HG03469 (cell line): ENCODE results near the gene MYH11.

Experiments used
- ATAC-seq: cut with Tn5 transposase; IDR thresholded peaks from one replicate; pipeline ENCODE4 v1.9.1; 2021; ENCODE audit warnings: mild to moderate bottlenecking, moderate library complexity, moderate number of reproducible peaks; ENCODE audit not compliant: unreplicated experiment

The MYH11 gene

DNA sequence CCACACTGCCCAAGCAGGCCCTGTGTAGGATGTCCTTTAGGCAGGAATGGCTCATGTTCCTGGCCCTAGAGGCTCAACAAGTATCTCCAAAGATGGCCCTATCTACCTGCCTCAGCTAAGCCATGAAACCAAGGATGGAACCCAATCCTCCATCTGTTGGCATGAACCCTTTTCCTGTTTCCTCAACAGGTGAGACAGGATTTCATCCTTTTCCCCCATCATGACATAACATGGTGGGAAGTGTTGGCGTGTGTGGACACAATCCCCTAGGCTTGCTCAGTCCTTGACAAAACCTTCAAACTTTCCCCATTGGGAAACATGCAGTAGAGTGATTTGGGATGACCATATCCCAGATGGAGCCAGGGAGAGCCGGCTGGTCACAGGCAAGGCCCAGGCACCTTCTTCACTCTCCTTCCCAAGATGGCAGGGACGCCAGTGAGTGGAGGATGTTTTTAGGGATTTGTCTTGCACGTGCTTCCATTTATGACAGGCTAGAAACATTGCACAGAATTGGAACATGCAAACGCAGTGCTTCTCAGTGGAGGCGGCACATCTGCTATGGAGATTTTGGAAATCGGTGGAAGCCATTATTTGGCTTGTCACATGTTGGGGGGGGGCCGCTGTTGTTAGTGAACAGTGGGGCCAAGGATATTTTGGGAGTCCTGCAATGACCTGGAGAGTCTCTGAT, 77.0 kb downstream of the MYH11 start:
- ATAC-seq: no peak

DNA sequence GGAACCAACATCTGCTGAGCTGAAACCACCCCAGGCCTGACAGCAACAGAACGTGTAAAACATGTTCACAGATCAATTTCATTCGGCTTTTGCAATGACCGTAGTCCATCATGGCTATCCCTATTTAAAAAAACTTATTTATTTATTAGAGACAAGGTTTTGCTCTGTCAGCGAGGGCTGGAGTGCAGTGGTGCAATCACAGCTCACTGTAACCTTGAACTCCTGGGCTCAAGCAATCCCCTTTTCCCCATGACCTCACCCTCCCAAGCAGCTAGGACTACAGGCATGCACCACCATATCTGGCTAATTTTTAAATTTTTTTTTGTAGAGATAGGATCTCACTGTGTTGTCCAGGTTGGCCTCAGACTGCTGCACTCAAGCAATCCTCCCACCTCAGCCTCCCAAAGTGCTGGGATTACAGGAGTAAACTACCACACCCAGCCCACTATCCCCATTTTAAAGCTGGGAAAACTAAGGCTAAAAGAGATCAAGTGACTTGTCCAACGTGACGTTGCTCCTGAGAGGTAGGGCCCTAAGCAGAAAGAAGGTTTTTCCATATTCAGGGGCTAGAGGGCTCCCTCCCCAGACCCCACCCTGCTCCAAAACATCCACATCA, 77.7 kb downstream of the MYH11 start:
- ATAC-seq: no peak

DNA sequence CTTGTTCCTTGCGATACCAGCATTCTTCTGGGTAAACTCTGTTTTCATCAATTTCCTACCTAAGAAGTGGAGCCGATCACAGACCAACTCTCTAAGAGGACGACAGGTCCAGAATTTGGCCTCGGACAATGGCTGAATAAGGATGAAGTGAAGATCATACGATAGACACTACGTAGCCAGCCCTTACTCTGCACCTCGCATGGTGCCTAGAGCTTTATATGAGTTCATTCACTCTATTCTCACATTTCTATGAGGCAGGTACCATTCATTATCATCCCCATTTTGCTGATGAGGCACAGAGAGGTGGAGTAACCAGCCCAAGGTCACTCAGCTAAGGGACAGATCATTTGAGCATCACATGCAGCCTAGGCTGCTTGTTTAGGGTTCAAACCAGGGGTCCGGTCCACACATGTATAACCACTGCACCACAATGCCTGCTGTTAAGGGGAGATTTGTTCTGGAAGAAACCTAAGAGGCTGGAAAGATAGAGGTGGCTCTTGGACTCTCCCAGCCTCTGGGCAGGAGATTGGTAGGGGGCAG, 78.6 kb downstream of the MYH11 start:
- ATAC-seq: no peak

DNA sequence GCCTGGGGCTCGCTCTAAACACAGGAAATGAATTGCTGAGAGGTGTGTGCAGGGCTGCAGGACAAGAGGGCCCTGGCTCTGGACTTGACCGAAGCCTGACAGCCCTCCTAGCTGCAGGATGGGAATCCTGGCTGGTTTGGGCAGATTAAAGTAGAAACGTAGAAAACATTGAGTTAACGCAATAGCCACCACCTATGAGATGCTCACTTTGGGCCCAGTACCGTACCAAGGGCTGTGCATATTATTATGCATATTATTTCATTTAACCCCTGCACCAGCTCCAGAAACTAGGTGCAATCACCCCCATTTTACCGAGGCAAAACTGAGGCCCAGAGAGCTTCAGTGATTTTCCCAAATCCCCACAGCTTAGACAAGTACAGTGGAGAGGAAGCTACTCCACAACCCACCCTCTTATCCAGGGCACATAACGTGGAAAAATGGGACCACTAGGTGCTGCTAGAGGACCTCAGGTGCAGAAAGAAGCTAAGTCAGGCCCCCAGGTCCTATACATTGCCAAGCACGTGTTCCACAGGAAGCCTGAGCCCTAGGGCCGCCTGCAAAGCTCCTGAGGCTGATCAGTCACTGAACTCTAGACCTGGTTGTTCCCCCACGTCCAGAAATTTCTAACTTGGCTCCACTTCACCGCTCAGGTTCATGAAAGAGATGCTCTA, 79.2 kb downstream of the MYH11 start:
- ATAC-seq: no peak

DNA sequence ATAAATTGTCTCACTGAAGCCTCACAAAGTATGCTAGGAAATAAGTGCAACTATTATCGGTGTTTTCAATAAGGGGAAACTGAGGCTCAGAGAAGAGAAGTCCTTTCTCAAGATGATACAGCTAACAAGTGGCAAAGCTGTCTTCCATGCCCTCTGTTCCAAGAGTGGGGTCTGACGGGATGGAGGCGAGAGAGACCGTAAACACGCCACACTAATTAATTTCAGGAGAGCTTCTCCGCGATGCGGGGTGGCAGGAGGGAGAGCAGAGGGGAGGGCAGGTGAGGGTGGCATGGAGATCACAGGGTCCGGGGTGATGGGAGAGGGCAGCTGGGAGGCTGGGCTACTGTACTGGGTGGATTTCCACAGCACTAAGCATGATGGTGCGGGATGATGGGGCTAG, 80.3 kb downstream of the MYH11 start:
- no peak for ATAC-seq

DNA sequence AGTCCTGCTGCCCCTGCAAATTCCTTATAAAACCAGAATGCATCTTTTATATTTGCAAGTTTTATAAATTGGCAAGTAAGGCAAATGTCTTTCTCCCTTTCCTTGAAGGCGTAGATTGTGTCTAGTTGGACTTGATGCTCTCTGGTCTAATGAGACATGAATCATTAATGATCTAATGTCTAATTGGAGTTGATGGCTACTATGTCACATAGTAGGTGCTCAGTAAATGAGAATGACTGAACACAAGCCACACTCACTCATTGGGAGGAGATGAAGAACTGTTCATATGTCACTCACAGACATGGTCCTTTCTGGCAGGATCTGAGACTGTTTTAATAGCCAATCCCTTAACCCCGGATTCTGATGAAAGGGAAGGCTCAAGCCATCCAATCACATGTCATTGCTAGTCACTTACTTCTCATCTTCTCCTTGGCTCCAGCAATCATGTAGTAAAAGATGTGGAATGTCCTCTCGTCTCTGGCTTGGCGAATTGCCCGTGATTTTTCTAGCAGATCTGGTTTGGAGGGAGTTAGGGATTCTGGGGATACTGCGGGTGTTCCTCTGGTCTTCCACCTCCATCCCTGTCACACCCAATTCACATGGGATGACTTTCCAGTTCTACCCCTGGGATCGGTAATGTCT, 81.0 kb downstream of the MYH11 start:
- no peak for ATAC-seq

DNA sequence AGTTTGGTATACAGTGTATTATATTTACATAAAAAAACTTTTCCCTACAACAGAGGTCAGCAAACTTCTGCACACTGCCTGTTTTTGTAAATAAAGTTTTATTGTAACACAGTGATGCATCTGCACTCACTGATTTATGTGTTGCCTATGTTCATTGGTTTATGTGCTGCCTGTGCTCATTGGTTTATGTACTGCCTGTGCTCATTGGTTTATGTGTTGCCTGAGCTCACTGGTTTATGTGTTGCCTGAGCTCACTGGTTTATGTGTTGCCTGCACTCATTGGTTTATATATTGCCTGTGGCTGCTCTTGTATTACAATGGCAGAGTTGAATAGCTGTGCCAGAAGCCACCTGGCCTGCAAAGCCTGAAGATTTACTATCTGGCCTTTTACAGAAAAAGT, 81.6 kb downstream of the MYH11 start:
- no peak for ATAC-seq

DNA sequence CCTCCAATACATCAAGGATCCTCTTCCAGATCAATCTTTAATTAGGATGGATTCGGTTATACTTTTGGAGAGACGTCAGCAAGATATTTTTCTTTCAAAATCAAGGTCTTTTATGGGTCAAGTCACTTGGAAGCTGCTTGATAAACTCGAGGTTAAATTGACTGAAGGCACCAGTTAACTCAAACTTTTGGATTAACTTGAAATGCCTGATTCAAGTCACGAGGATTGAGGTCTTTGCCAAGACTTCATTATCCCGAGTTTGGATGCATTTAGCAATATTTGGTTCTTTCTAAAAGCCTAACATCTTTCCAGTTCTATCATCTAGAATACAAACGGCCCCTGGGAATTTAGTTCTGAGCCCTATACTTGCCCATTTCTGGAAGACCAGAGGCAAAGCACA, 82.9 kb downstream of the MYH11 start:
- ATAC-seq: no peak

DNA sequence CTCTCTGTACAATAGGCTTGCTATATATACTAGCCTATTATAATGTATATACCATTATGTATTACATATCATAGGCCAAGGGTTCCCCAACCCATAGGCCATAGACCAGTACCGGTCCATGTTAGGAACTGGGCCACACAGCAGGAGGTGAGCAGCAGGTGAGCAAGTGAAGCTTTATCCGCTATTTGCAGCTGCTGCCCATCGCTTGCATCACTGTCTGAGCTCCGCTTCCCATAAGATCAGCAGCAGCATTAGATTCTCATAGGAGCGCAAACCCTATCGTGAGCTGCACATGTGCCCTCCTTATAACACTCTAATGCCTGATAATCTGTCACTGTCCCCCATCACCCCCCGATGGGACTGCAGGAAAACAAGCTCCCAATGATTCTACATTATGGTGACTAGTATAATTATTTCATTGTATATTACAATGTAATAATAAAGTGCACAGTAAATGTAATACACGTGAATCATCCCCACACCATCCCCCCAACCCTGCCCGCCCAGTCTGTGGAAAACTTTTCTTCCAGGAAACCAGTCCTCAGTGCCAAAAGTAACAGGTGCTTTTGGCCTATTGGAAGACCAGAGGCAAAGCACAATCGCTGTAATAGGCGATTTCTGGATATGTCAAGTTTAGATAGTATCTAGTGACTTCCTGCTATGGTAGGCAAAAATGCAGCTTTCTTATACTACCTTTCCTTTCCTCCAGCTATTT, 84.1 kb downstream of the MYH11 start:
- no peak for ATAC-seq

DNA sequence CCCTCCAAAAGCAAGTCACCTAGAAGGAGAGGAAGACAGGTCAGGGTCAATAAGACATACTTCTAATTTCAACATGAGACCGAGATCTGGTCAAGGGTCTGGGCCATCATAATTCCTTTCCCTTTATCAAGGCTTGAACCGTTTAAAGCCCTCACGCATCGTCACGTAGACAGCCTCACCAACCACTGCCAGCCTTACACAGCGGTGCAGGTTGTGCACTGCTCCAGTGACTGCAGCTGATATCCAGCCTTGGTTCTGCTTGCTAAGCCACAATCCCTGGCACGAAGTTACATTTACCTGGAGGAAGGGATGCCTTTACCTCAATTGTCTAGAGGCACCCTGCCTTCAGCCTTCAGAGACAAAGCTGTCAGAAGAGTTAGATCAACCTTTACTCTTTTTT, 85.1 kb downstream of the MYH11 start:
- no peak for ATAC-seq

DNA sequence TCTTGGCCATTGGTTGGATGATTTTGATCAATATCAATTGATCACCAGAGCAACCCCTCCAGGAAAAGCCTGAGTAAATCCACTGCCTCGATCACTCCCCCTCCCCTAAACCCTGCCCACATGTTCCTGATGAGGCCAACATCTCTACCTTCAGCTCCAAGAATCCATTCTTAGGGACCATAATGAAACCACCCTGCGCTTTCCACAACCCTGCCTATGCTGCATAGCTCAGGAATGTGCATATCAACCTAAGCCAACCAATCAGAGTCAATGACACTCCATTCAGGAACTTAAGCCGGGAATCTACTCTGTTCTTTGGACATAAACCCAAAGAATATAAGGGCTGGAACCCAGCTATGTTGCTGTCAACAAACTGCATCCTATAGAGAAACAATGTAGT, 86.3 kb downstream of the MYH11 start:
- ATAC-seq: no peak

DNA sequence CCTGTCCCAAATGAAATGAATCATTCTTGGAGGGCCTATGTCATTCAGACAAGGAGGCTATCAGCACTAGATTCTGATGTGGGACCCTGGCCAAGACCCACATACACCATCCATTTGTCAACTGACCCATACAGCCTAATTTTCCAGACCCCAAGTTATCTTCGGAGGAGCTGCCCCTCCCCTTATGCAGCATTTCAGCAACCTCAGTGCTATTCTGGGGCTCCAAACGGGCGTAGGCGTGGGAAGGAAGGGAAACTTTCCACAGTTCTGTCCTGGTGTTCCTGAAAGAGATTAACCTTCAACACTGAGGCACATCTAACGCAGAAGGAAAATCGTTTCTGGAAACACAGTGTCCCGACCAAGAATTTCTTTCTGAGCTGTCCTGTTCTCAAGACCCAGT, 86.7 kb downstream of the MYH11 start:
- ATAC-seq: no peak

DNA sequence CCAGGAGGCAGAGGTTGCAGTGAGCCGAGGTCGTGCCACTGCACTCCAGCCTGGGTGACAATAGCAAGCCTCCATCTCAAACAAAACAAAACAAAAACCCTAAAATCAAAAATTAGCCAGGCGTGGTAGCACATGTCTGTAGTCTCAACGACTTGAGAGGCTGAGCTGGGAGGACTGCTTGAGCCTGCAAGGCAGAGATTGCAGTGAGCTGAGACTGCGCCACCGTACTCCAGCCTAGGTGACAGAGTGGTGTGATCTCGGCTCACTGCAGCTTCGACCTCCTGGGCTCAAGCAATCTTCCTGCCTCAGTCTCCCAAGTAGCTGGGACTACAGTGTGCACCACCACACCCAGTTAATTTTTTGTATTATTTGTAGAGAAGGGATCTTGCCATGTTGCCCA, 87.6 kb downstream of the MYH11 start:
- ATAC-seq: no peak

DNA sequence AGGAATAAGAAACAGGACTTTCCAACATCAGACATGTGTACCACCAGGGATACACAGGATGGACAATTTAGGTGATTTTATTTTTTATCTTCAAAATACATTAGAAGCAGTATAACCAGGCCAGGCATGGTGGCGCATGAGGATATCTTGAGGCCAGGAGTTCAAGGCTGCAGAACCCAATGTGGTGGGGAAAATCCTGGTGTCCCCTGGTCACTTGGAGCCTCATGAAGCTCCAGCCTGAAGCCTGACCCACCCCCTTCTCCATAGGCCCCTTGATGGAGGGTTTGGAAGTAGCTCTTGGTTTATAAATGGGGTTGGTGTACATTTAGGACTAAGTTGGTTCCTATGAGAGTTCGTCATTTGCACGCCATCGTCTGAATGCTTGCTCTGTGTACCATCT, 88.6 kb downstream of the MYH11 start:
- ATAC-seq: no peak

DNA sequence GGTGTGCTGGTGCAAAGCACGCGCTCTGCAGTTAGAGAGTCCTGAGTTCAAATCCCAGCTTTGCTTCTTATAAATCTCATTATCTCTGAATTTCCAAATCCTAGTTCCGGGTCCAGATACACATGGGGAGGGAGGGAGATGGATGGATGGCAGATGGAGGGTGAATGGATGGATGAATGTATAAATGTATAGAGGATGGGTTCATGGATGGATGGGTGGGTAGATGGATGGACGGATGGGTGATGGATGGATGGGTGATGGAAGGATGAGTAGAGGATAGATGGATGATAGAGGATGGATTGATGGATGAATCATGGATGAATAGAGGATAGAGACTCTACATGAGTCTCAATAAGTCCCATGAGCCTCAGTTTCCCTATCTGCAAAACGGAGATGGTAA, 89.9 kb downstream of the MYH11 start:
- ATAC-seq: no peak

DNA sequence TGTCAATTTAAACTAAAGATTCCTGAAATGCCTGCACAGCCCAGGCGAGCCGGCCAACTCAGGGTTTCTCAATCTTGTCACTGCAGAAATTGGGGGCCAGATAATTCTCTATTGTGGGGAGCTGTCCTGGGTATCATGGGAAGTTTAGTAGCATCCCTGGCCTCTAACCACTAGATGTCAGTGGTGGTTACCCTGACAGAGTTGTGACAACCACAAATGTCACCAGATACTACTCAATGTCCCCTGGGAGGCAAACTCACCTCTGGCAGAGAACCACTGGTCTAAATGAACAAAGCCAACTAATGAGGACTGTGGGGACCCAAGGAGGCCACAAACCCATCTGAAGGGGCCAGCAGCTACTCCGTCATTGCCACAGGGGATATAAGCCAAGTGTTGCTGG, 90.9 kb downstream of the MYH11 start:
- no peak for ATAC-seq

DNA sequence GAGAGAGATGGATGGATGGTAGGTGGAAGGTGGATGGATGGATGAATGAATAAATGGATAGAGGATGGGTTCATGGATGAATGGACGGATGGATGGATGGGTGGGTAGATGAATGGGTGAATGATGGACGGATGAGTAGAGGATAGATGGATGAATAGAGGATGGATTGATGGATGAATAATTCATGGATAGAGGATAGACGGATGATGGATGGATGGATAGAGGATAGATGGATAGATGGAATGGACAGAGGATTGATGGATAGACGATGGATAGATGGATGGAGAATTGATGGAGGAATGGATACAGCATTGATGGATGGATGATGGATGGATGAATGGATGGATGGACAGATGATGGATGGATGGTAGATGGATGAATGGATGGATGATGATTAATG, 91.7 kb downstream of the MYH11 start:
- ATAC-seq: no peak

DNA sequence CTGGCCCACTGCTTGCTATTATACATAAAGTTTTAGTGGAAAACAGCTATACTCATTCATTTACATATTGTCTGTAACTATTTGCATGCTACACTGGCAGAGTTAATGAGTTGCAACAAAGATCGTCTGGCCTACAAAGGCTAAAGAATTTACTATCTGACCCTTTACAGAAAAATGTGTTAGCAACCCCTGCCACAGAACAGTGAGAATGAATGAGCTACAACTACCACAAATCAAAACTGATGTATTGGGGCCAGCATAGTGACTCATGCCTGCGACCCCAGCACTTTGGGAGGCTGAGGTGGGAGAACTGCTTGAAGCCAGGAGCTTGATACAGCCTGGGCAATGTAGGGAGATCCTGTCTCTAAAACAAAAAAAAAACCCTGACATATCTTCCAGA, 92.7 kb downstream of the MYH11 start:
- ATAC-seq: no peak

DNA sequence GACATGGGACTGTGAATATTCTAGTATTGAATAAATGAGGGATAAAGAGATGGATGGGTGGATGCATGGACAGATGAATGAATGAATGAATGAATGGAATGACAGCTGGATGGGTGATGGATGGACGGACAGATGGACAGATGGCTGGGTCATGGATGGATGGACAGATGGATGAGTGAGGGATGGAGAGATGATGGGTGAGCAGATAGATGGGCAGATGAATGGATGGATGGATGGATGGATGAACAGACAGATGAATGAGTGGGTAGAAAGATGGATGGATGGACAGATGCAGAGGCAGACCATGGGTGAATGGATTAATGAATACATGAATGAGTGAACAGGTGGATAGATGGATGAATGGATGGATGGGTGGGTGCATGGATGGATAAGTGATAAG, 96.7 kb downstream of the MYH11 start:
- ATAC-seq: no peak

DNA sequence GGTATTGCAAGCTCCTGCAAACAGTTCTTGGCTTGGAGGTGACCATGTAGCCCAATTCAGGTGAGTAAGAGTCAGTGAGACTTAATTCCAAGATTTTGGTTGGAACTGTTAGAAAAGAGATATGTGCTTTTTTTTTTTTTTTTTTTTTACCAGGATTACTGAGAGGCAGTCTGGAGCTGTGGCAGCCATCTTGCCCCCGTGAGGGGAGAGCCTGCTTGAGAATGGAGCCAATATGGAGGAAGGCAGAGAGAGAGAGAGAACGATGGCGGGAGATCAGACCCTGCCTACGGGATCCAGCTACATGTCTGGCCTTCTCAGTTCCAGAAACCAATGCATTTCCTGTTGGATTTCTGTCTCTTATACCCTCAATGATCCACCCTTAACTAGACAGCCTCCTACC, 97.8 kb downstream of the MYH11 start:
- no peak for ATAC-seq

DNA sequence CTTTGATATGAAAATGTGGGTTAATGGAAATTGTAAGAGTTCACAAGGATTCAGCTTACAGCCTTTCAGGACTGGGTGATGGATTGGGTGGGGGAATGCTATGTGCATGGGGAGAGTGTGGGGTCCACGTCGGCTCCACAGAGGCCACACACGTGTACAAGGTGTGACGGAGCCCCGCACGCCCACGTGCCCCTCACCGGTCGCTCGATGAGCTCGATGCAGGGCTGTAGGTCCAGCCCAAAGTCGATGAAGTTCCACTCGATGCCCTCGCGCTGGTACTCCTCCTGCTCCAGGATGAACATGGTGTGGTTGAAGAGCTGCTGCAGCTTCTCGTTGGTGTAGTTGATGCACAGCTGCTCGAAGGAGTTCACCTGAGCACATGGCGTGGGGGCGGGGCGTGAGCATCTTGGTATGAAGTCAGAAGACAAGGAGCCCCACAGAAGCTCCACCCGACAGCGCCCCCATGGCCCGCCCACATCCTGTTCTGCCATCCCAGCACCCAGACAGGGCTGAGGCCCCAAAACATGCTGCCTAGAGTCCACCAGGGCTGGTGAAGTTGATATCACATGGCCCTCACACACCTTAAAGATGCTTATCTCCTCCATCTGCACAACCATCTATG, 99.1 kb downstream of the MYH11 start:
- ATAC-seq: no peak
